ENCODE measurements around the gene METRN.

The METRN gene

GRCh38 chr16:714558-715476 lies at the start of gene METRN:
Gene METRN, plus strand, starts transcription at chr16:715118. Its CDS starts 172 bp downstream, at chr16:715290.
- peak; percentile 78 for DNase-seq (ENCODE audit: low read depth, low spot score)

- DNase-seq (ENCODE audit: low read depth, low spot score): no peak
These were observed 48.3 kb upstream of the METRN start for GRCh38 chr16:666572-666971.

- no peak for DNase-seq (ENCODE audit: low read depth, low spot score)
These were observed 47.7 kb upstream of the METRN start for GRCh38 chr16:667113-667779.

DNA sequence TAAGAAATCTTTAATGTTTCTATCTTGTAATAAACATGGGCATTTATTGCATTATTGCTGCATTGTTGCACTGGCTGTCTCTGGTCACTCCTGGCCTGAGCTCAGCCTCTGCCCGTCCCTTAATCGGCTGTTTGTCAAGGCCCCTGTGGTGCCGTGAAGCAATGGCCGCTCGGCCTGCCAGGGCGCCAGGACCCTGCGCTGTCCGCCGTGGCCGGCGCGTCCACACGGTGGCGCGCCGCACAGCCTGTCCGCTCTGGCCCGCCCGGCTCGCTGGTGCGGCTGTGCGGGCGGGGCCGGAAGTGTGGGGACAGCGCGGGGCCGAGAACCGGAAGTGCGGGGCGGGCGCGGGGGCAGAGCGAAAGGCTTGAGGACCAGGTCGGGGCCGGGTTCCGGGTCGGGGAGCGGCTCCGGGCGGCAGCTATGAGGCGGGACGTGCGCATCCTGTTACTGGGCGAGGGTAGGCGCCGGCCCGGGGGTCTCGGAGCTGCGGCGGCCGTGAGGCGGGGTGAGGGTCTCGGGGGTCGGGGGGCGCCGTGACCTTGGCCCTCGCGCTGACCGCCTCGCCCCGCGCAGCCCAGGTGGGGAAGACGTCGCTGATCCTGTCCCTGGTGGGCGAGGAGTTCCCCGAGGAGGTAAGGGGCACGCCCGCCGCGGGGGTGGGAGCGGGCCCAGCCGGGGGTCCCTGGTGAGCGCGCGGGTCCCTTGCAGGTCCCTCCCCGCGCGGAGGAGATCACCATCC lies 47.0 kb upstream of the METRN start, which contains the start of gene RHOT2:
TSS of gene RHOT2 (plus strand) at position 353 of the 739 bp plus-strand sequence. CDS start at position 421, 68 bp downstream.
- peak; percentile 84 for DNase-seq (ENCODE audit: low read depth, low spot score)

- no peak for DNase-seq (ENCODE audit: low read depth, low spot score)
These were observed 46.3 kb upstream of the METRN start for GRCh38 chr16:668519-669171.

DNA sequence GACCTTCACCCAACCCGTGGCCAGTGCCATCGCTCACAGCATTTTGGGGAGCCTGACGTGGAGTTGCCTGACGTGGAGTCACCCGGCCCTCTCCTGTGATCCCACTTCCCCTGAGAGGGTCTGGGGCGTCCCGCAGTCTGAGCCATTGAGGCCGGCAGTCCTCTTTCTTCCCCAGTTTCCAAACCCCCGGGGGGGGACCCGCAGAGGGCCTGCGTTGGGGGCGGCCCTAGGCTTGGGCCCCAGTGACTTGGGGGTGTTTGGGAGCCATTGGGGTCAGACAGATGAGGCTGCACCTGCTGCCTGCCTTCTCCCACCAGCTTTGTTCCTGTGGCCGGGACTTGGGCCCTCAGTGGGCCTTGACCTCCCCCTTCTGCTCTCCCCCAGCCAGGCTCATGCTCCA lies 45.3 kb upstream of the METRN start:
- DNase-seq (ENCODE audit: low read depth, low spot score): no peak

DNA sequence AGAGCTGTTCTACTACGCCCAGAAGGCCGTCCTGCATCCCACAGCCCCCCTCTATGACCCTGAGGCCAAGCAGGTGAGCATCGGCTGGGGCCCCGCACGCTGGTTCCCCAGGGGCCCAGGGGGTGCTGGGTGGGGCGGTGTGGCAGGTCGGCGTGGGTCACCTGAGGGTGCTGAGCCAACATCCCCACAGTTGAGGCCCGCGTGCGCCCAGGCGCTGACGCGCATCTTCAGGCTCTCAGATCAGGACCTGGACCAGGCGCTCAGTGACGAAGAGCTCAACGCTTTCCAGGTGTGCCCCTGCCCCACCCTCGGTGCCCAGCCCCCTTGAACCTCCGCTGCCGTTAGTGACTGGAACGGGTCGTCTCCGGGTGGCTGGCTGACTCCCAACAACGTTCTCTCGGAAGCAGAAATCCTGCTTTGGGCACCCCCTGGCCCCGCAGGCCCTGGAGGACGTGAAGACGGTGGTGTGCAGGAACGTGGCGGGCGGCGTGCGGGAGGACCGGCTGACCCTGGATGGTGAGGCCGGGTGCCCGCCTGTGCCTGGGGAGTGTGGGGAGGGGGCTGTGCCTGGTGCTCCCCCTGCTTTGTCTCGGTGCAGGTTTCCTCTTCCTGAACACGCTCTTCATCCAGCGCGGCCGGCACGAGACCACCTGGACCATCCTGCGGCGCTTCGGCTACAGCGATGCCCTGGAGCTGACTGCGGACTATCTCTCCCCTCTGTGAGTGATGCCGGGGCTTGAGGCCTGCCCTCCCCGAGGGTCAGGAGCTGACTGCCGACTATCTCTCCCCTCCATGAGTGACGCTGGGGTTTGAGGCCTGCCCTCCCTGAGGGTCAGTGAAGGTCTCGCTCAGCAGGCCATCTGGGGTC lies 44.2 kb upstream of the METRN start:
- DNase-seq (ENCODE audit: low read depth, low spot score): no peak

GRCh38 chr16:671353-672131 lies 43.4 kb upstream of the METRN start:
- no peak for DNase-seq (ENCODE audit: low read depth, low spot score)

- DNase-seq (ENCODE audit: low read depth, low spot score): no peak
These were observed 42.5 kb upstream of the METRN start for GRCh38 chr16:672371-672770.

DNA sequence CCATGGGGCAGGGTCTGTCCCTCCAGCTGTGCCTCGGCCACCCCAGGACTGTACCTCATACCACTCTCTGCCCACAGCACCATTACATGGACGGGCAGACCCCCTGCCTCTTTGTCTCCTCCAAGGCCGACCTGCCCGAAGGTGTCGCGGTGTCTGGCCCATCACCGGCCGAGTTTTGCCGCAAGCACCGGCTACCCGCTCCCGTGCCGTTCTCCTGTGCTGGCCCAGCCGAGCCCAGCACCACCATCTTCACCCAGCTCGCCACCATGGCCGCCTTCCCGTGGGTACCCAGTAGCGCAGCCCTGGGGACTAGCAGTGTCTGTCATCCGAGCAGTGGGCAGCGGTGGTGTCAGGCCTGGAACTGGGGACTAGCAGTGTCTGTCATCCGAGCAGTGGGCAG lies 42.1 kb upstream of the METRN start:
- no peak for DNase-seq (ENCODE audit: low read depth, low spot score)

DNA sequence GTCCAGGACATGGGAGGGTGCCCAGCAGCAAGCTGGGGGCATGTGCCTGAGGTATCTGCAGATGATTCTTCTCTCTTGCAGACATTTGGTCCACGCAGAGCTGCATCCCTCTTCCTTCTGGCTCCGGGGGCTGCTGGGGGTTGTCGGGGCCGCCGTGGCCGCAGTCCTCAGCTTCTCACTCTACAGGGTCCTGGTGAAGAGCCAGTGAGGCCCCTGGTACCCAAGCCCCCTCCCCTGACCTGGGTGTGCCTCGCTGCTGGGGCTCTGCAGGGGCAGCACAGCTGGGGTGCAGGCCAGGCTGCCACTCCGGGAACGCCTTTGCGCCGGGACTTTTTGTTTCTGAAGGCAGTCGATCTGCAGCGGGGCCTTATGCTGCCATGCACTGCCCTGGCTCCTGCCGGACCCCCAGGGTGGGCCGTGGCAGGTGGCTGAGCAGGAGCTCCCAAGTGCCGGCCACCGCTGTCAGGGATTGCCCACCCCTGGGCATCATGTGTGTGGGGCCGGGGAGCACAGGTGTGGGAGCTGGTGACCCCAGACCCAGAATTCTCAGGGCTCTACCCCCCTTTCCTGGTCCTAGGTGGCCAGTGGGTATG lies 41.4 kb upstream of the METRN start:
- DNase-seq (ENCODE audit: low read depth, low spot score): no peak

DNA sequence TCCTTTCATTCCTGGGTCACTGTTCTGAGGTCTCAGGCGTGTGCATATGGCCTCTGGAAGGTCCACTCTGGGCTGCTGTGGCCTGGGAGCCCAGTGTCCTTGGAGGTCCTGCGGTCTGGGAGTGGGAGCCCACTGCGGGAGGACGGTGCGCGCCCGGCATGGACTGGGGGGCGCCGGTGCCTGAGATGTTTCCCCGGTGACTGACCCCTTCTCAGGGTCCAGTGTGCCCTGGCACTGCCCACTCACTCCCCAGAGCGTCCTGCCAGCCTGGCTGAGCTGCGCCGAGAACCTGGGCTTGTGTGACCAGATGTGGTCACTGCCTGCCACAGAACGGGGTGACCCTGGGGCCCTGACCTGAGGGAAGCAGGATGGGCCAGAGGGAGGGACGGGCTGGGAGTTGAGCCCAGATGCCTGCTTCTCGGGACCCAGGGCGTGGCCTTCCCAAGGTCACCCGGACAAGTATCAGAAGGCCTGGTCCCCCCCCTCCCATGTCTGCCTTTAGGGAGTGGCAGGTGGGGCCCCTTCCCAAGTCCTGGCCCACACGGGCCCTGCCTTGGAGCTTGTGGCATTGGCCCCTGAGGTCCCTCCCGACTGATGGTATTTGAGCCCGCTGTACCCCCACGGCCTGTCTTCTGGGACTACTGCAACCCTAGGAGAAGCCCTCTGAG lies 40.6 kb upstream of the METRN start:
- DNase-seq (ENCODE audit: low read depth, low spot score): no peak

DNA sequence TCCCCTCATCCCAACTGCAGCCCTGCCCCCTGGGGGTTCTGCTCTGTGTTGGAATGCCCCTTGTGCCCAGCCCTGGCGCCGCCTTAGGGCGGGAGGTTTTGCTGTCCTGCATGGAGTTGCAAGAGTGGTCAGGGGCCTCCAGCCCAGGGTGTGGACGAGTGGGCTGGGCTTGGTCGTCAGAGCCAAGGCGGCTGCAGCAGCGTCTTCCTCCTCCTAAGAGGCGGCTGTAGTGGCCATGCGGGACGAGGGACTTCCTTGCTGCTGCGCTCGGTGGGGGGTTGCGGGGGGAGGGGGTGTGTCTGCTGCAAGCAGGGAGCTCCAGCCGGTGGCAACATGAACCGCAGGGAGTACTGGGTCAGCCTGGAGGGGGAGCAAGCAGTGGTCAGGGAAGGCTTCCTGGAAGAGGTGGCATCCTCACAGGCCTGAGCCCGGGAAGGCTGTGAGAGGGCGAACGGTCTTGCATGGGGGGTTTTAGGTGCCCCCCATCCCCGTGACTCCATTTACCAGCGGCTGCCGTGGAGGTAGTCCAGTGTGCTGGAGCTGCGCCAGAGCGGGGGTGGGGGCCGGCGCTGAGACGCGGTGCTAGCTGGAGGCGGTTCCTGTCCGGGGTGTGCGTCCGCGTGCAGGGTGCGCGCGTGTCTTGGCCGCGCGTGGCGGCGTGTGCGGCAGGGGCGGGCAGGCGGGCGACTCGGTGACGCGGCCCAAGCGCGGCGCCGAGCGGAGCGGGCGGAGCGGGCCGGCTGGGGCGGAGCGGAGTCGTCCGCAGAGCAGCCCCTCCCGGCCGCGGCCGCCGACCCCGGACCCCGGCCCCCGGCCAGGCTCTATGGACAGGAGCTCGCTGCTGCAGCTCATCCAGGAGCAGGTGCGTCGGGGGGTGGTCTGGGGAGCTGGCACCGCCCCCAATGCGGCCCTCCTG lies 39.7 kb upstream of the METRN start, which contains the start of gene RHBDL1:
TSS of gene RHBDL1 (plus strand) at position 704 of the 916 bp plus-strand sequence. CDS start at position 824, 120 bp downstream.
- DNase-seq (ENCODE audit: low read depth, low spot score): no peak

DNA sequence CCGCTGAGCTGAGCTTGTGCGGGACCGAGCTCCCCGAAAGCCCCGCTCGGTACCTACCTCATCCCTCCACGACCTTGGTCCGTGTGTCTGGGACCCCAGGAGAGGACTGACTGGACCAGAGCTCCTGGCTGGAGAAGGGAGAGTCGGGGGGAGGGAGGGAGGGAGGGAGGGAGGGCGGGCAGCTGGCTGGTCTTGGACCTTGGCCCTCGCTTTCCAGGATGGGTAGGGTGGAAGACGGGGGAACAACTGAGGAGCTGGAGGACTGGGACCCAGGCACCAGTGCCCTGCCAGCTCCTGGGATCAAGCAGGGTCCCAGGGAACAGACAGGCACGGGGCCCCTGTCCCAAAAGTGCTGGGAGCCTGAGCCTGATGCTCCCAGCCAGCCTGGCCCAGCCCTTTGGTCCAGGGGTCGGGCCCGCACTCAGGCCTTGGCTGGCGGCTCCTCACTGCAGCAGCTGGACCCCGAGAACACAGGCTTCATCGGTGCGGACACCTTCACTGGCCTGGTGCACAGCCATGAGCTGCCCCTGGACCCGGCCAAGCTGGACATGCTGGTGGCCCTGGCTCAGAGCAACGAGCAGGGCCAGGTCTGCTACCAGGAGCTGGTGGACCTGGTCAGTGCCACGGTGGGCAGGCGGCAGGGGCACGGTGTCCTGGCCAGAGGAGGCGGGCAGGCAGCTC lies 38.9 kb upstream of the METRN start:
- no peak for DNase-seq (ENCODE audit: low read depth, low spot score)

DNA sequence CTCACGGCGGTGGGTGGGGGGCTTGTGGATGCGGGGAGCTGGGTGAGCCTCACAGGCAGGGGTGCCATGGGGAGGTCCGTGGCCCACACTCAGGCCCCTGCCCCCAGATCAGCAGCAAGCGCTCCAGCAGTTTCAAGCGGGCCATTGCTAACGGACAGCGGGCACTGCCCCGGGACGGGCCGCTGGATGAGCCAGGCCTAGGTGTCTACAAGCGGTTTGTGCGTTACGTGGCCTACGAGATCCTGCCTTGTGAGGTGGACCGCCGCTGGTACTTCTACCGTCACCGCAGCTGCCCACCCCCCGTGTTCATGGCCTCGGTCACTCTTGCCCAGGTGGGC lies 38.4 kb upstream of the METRN start:
- no peak for DNase-seq (ENCODE audit: low read depth, low spot score)

DNA sequence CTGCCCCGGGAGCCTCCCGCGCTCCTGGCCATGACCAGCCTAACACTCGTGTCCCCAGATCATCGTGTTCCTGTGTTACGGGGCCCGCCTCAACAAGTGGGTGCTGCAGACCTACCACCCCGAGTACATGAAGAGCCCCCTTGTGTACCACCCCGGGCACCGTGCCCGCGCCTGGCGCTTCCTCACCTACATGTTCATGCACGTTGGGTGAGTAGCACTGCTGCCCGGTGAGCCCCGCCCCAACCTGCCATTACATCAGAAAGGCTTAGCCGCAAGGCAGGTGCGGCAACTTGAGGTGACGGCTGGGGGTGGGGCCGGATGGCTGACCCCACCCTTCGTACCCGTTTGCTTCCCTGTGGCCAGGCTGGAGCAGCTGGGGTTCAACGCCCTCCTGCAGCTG lies 38.0 kb upstream of the METRN start:
- DNase-seq (ENCODE audit: low read depth, low spot score): no peak
